GM18526 (cell line): Measurements from ENCODE around the gene NSUN6.

Source experiments
- POLR2A ChIP-seq: IDR thresholded peaks from 3 replicates; pipeline ENCODE4 v1.6.1; 2011; ENCODE audit not compliant: insufficient read length; ENCODE audit errors: extremely low read depth

NSUN6 gene

DNA sequence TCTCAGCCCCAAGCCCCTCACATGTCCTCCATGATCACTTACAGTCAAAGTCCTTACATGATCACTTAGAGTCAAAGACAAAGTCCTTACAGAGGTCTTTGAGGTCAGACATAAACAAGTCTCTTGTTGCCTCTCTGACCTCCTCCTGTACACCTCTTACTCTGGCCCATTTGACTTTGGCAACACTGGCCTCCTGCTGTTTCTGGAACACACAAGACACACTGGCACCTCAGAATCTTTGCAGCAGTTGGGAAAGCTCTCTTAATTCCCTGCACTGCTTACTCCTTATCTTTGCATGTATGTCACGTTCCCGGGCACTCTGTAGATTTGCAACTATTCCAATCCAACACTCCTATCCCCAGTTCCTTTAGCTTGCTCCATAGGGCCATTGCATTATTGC, 102.3 kb downstream of the NSUN6 start:
- TF ChIP-seq POLR2A = no peak

DNA sequence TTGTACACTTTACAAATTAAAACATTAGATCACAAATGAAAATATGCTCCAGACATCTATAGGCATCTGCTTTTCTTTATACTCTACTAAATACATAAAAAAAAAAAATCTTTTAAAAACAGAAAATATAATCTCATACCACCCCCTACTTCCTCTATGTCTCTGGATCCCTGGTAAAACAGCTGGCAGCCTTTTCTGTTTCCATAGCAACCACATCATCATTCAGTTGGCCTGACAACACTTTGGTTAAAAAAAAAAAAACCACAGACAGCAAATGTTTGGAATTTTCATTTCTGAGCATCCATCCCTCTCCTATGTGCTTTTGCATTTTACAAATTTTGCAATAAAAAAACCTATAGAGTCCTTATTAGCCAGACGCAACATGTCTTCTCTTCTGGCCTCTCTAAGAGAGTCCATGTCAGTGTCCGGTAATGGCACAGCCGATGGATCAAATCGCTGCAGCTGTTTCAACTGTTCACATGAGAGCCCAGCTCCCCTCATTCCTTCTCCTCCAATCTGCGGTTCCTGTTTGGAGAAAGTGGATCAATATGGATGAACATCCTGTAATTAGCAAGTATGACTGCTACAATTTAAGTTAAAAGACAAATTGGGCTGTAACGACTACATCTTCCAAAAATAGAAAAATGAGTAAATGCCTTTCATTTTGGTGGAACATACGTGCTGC, 105.6 kb downstream of the NSUN6 start:
- no peak for TF ChIP-seq POLR2A

DNA sequence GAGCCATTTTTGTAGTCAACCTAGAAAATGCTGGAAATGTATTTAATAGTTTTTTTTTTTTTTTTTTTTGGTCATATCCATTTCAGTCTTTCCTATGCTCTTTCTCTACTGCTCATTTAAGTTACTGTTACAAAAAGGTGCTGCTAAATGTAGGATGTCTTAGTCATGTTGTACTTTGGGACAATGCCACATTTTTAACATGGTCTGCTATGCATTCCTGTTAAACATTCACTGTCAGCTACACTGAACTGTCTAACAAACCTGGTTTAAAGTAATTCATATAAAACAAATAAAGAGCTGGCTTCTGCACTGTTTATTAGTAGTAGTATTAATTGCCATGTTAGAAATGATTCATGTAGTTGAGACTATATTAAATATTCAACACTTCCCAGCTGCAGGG, 108.6 kb downstream of the NSUN6 start:
- TF ChIP-seq POLR2A = no peak

DNA sequence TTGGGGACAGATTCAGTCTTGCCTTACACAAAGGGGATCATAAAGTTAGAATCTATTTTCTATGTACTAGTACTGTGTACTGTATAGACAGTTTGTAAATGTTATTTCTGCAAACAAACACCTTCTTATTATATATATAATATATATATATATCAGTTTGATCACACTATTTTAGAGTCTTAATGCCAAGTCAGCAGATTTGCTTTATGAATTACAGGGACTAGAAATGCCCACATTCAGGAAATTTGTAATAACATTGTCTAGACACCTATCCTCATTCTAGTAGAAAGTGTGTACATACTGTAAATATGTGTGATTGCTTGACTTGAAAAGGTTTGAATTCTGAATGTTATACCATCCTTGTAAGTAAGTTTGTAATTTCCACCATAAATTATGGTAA, 111.2 kb downstream of the NSUN6 start:
- TF ChIP-seq POLR2A = no peak

DNA sequence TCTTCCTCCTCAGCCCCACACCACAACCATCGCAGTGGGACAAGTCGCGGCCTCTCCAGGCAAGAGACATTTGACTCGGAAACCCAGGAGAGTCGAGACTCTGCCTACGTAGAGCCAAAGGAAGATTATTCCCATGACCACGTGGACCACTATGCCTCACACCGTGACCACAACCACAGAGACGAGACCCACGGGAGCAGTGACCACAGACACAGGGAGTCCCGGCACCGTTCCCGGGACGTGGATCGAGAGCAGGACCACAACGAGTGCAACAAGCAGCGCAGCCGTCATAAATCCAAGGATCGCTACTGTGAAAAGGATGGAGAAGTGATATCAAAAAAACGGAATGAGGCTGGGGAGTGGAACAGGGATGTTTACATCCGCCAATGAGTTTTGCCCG, 112.1 kb downstream of the NSUN6 start:
- no peak for TF ChIP-seq POLR2A

DNA sequence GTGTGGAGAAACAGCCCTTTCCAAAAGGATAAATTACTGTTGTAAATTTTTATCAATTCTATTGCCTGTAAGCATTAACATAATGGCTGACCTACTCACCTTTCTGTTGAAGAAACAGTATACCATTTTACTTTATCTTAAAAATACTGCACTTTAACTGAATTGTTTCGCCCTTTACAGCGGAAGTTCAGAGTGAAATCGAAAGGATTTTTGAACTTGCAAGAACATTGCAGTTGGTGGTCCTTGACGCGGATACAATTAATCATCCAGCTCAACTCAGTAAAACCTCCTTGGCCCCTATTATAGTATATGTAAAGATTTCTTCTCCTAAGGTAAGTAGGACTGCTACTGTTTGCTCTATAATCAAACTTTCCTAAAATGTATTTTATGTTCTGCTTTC, 117.5 kb downstream of the NSUN6 start:
- no peak for TF ChIP-seq POLR2A

DNA sequence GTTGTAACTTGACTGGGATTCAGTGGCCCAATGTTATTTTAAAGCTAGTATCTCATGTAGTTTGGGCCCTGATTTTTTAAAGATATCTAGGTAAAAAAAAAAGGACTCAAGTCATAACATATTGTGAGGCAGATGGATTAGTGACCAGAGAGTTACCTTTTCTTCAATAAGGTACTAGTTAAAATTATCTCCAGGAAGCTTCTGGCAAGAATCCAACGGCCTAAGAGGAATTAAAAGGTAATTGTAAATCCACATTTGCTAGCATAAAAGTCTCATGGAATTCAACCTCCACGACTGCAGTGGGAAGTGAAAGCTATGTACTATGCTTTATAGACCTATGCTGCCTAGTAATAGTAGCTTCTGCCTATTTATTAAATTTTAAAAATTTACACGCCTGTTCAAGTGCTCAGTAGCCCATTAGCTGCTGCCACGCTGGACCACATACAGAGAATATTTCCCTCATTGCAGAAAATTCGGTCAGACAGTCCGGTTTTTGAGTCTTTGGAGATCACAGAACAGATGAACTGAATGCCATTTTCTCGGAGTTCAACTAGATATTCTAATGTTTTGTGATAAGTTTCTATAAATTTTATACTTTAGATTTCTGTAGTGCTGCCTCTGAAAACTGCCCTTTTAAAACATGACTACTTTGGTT, 118.4 kb downstream of the NSUN6 start:
- no peak for TF ChIP-seq POLR2A

GRCh38 chr10:18528292-18528691, 123.1 kb downstream of the NSUN6 start:
- no peak for TF ChIP-seq POLR2A

DNA sequence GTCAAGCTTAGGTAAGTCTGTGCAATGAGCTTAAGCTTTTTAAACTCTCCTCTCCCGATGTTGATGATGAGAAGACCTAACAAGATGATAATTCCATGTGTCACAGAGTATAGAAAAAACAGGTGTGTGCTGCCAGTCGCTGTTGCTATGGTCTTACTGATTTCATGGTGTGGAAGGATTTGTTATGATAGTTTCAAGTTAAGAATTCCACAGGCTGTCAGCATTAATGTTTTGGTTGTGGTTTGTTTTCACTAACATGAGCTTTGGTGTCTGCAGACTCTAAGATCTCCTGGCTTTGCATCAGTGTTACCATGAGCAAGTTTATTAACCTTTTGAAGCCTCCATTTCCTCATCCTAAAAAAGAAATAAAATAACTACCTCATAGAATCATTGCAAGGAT, 123.7 kb downstream of the NSUN6 start:
- no peak for TF ChIP-seq POLR2A

GRCh38 chr10:18523858-18524257, 127.5 kb downstream of the NSUN6 start:
- TF ChIP-seq POLR2A = no peak

- TF ChIP-seq POLR2A = no peak
These were observed 128.4 kb downstream of the NSUN6 start for GRCh38 chr10:18523025-18523424.

GRCh38 chr10:18516851-18517250, 134.5 kb downstream of the NSUN6 start:
- no peak for TF ChIP-seq POLR2A

DNA sequence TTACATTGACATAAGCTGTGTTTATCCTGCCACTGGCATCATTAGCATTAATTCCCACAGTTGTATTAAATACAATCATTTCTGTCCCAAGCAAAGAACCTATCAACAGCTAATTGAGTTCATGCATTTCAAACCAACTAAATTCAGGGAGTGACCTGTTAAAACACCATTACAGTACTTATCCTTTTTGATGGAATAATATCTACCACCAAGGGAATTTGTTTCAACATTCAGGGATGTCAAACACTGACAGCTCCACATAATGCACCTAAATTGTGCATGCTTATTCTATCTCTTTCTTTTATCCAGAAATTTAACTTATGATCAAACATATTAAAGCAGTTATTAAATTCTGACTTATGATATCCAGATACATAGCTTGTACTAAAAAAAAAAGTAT, 136.8 kb downstream of the NSUN6 start:
- no peak for TF ChIP-seq POLR2A

- TF ChIP-seq POLR2A = no peak
These were observed 142.8 kb downstream of the NSUN6 start for GRCh38 chr10:18508587-18508986.

DNA sequence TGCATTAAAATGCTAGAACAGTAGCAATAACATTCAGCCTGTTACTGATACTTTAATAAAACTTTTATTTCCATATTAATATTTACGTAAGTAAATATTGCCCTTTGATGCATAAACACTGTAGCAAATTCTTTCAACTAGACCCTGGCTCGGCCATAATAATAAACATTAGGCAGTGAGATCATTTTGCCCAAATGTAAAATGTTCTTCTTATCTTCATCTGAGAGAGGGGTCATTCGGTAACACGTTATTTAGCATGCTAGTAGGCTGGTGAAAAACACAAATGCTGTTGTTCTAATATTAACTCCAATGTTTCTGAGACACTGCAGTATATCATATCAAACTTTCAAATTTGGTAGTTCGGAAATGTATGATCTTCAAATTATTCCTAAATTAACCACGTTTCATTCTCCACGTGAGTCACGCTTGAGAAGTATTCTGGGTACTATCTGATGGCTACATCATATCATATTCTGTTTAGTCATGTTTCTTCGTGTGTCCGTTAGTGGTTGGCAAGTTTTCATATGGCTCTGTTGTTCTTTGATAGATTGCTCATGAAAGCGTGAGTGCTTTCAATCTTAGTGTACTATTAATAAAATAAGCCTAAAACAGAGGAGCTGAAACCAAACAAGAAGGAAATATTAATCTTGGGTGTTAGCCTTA, 145.8 kb downstream of the NSUN6 start:
- TF ChIP-seq POLR2A = no peak

- TF ChIP-seq POLR2A = no peak
These were observed 147.2 kb downstream of the NSUN6 start for GRCh38 chr10:18504161-18504560.
